WTC11 (cell line): ENCODE results near the gene PARVB. TPM values are rescaled to one million over a fixed set of nuclear protein-coding genes. Genes with fewer than 3 reads are reported as not detected.

ENCODE experiments used
- ATAC-seq: fragments of 200-7000 bp; cut with Tn5 transposase; 2 replicates; pipeline ENCODE4 v1.10.0; 2021; ENCODE audit warnings: mild to moderate bottlenecking, moderate library complexity
- CTCF ChIA-PET: fragments of 300-600 bp; sonication (Branson Sonifier 250); formaldehyde crosslinking; loops from one replicate; lab custom pipeline; 2021; ENCODE audit warnings: antibody characterized with exemption; lab: Charles Lee
- POLR2A ChIA-PET: fragments of 350-600 bp; sonication (Branson Sonifier 250); formaldehyde crosslinking; loops from one replicate; lab custom pipeline; 2021; ENCODE audit warnings: antibody characterized with exemption; lab: Charles Lee
- DNase-seq: peaks from one replicate; pipeline ENCODE4 v3.0.0; 2021; ENCODE audit warnings: low spot score
- H3K27ac Mint-ChIP-seq: 2 replicates; pipeline ENCODE4 v1.8.0; 2021; ENCODE audit warnings: mixed read lengths
- H3K27me3 Mint-ChIP-seq: 2 replicates; pipeline ENCODE4 v1.8.0; 2021; ENCODE audit warnings: low read depth, mild to moderate bottlenecking, moderate library complexity, mixed read lengths
- H3K36me3 Mint-ChIP-seq: 2 replicates; pipeline ENCODE4 v1.8.0; 2021; ENCODE audit warnings: mixed read lengths
- H3K4me1 Mint-ChIP-seq: 2 replicates; pipeline ENCODE4 v1.8.0; 2022; ENCODE audit warnings: mixed read lengths
- H3K4me3 Mint-ChIP-seq: 2 replicates; pipeline ENCODE4 v1.8.0; 2021; ENCODE audit warnings: mild to moderate bottlenecking, moderate library complexity, mixed read lengths
- H3K9me3 Mint-ChIP-seq: 2 replicates; pipeline ENCODE4 v1.8.0; 2021; ENCODE audit warnings: mixed read lengths
- GRHL2 ChIP-seq: fragments of 250-450 bp; sonication (Bioruptor Pico); IDR thresholded peaks from 2 replicates; pipeline ENCODE4 v1.8.0; 2022; ENCODE audit warnings: mild to moderate bottlenecking, moderate library complexity; ENCODE audit not compliant: insufficient replicate concordance, severe bottlenecking
- HMGA2 ChIP-seq: fragments of 250-450 bp; sonication (Bioruptor Pico); IDR thresholded peaks from 2 replicates; pipeline ENCODE4 v1.4.0; 2021; ENCODE audit warnings: mild to moderate bottlenecking, moderate library complexity
- HMGXB4 ChIP-seq: sonication (generic); formaldehyde crosslinking; IDR thresholded peaks from 2 replicates; pipeline ENCODE4 v1.8.1; 2023; ENCODE audit warnings: mild to moderate bottlenecking, moderate library complexity, missing genetic modification reagents
- MLX ChIP-seq: sonication (generic); formaldehyde crosslinking; IDR thresholded peaks from 2 replicates; pipeline ENCODE4 v1.8.1; 2023; ENCODE audit warnings: mild to moderate bottlenecking, missing genetic modification reagents, moderate library complexity
- NFATC4 ChIP-seq: fragments of 250-450 bp; sonication (Bioruptor Pico); IDR thresholded peaks from 2 replicates; pipeline ENCODE4 v1.9.0; 2021; ENCODE audit warnings: mild to moderate bottlenecking
- NFE2L1 ChIP-seq: sonication (generic); formaldehyde crosslinking; IDR thresholded peaks from 2 replicates; pipeline ENCODE4 v1.8.1; 2023; ENCODE audit warnings: missing genetic modification reagents
- NFYB ChIP-seq: sonication (generic); formaldehyde crosslinking; conservative IDR thresholded peaks from 2 replicates; pipeline ENCODE4 v1.8.0; 2022; ENCODE audit warnings: low read depth, missing genetic modification reagents
- PRDM15 ChIP-seq: sonication (generic); formaldehyde crosslinking; IDR thresholded peaks from 2 replicates; pipeline ENCODE4 v1.8.0; 2022; ENCODE audit warnings: missing genetic modification reagents
- PRRX2 ChIP-seq: fragments of 250-450 bp; sonication (Bioruptor Pico); IDR thresholded peaks from 2 replicates; pipeline ENCODE4 v1.8.0; 2021; ENCODE audit warnings: mild to moderate bottlenecking
- RORB ChIP-seq: fragments of 250-450 bp; sonication (Bioruptor Pico); IDR thresholded peaks from 2 replicates; pipeline ENCODE4 v1.9.0; 2021; ENCODE audit warnings: mild to moderate bottlenecking
- SOX15 ChIP-seq: fragments of 250-450 bp; sonication (Bioruptor Pico); IDR thresholded peaks from 2 replicates; pipeline ENCODE4 v1.9.0; 2021; ENCODE audit warnings: mild to moderate bottlenecking
- TP53 ChIP-seq: sonication (generic); formaldehyde crosslinking; IDR thresholded peaks from 2 replicates; pipeline ENCODE4 v1.8.1; 2023; ENCODE audit warnings: mild to moderate bottlenecking, missing genetic modification reagents
- ZBTB21 ChIP-seq: sonication (generic); formaldehyde crosslinking; IDR thresholded peaks from 2 replicates; pipeline ENCODE4 v1.8.1; 2023; ENCODE audit warnings: mild to moderate bottlenecking, missing genetic modification reagents, borderline replicate concordance
- ZBTB43 ChIP-seq: sonication (generic); formaldehyde crosslinking; IDR thresholded peaks from 2 replicates; pipeline ENCODE4 v1.8.1; 2023; ENCODE audit warnings: mild to moderate bottlenecking, missing genetic modification reagents
- ZMAT4 ChIP-seq: fragments of 250-450 bp; sonication (Bioruptor Pico); IDR thresholded peaks from 2 replicates; pipeline ENCODE4 v1.9.0; 2021; ENCODE audit warnings: mild to moderate bottlenecking
- ZNF138 ChIP-seq: sonication (generic); formaldehyde crosslinking; conservative IDR thresholded peaks from 2 replicates; pipeline ENCODE4 v1.8.1; 2022; ENCODE audit warnings: mild to moderate bottlenecking, moderate library complexity, missing genetic modification reagents
- ZNF232 ChIP-seq: sonication (generic); formaldehyde crosslinking; IDR thresholded peaks from 2 replicates; pipeline ENCODE4 v1.8.0; 2022; ENCODE audit warnings: mild to moderate bottlenecking, missing genetic modification reagents
- ZNF671 ChIP-seq: fragments of 250-450 bp; sonication (Bioruptor Pico); IDR thresholded peaks from 2 replicates; pipeline ENCODE4 v1.8.0; 2021; ENCODE audit warnings: mild to moderate bottlenecking
- total RNA-seq: library from RNA; stranded (reverse); gene quantifications from 3 replicates; pipeline ENCODE4 v1.2.3, GENCODE V29; 2021

Gene PARVB
- total RNA-seq, 1 experiment from 2014 or later: 3.3 TPM

GRCh38 chr22:44194569-44194968, 170.5 kb downstream of the PARVB start:
- no peak overlapping the region for H3K4me3 Mint-ChIP-seq
- H3K27me3 Mint-ChIP-seq: no peaks in the 10 kb centered on the region
- no peak overlapping the region for H3K27ac Mint-ChIP-seq
- H3K4me1 Mint-ChIP-seq: peaks cover 8% of the 10 kb centered on the region; the same call in 1 of the 2 replicates
- DNase-seq: no peak
- CTCF ChIA-PET: no interaction called here
- no peaks in the 10 kb centered on the region for H3K36me3 Mint-ChIP-seq
- peaks cover 11% of the 10 kb centered on the region for H3K9me3 Mint-ChIP-seq
- no peak for ATAC-seq
- TF ChIP-seq ZNF232 (CRISPR knock-in tag) (no peak), MLX (CRISPR knock-in tag) (no peak)
- POLR2A ChIA-PET: no interaction called here

- DNase-seq: no peak
- TF ChIP-seq ZNF671 (CRISPR knock-in tag) (no peak), NFATC4 (no peak), ZBTB21 (CRISPR knock-in tag) (no peak), TP53 (CRISPR knock-in tag) (no peak), NFYB (CRISPR knock-in tag) (no peak), PRRX2 (CRISPR knock-in tag) (no peak), ZBTB43 (CRISPR knock-in tag) (no peak), ZMAT4 (CRISPR knock-in tag) (no peak), NFE2L1 (no peak), HMGXB4 (no peak), HMGA2 (no peak), ZNF138 (CRISPR knock-in tag) (no peak)
- H3K27ac Mint-ChIP-seq: no peak overlapping the region
- no peaks in the 10 kb centered on the region for H3K36me3 Mint-ChIP-seq
- peaks cover 8% of the 10 kb centered on the region; the same call in 1 of the 2 replicates for H3K4me1 Mint-ChIP-seq
- ChIA-PET POLR2A (no interaction called here), CTCF (interaction anchor here (0.6 to 1.4 kb wide), 3 partner anchors 23 to 113 kb away, joined by 3 to 7 read pairs (median 3); no protein-coding TSS in a partner anchor)
- ATAC-seq: no peak
- no peak overlapping the region for H3K4me3 Mint-ChIP-seq
- H3K27me3 Mint-ChIP-seq: no peaks in the 10 kb centered on the region
- H3K9me3 Mint-ChIP-seq: peaks cover 11% of the 10 kb centered on the region
Measured at GRCh38 chr22:44195189-44195871, 171.2 kb downstream of the PARVB start.

- Mint-ChIP-seq H3K36me3 (no peaks in the 10 kb centered on the region), H3K27me3 (no peaks in the 10 kb centered on the region), H3K4me3 (no peak overlapping the region), H3K9me3 (peaks cover 11% of the 10 kb centered on the region), H3K27ac (no peak overlapping the region), H3K4me1 (peaks cover 8% of the 10 kb centered on the region; the same call in 1 of the 2 replicates)
- POLR2A ChIA-PET: no interaction called here
- CTCF ChIA-PET: interaction anchor here (0.5 to 1.4 kb wide), 4 partner anchors 110 to 625 kb away, joined by 3 to 7 read pairs (median 3); no protein-coding TSS in a partner anchor
- ATAC-seq (no peak), DNase-seq (no peak)
- no peak for TF ChIP-seq ZBTB43 (CRISPR knock-in tag)
- no peak for TF ChIP-seq PRDM15 (CRISPR knock-in tag)
- TF ChIP-seq GRHL2: no peak
- TF ChIP-seq ZNF138 (CRISPR knock-in tag): no peak
- no peak for TF ChIP-seq HMGXB4
- TF ChIP-seq SOX15 (CRISPR knock-in tag): no peak
- TF ChIP-seq RORB (CRISPR knock-in tag): no peak
Measured at GRCh38 chr22:44196241-44196640, 172.1 kb downstream of the PARVB start.
